Body of pancreas (tissue), 4 donors: ENCODE measurements around the gene HNRNPM.

ENCODE experiments used
- CTCF ChIP-seq, 7 experiments: fragments of 450-650 bp in 4 of 7; fragments of 200-600 bp in 3 of 7; sonication (generic) in 3 of 7; IDR thresholded peaks; one replicate each; pipeline ENCODE4 v1.5.1; 2016 to 2019; ENCODE audit warnings: antibody characterized with exemption in 7 of 7
- POLR2A ChIP-seq, 3 donors: fragments of 450-650 bp; IDR thresholded peaks; one replicate each; pipeline ENCODE4 v1.6.1; 2016; ENCODE audit warnings: antibody characterized with exemption in 3 of 3, mild to moderate bottlenecking in 2 of 3

- TF ChIP-seq POLR2A (IDR thresholded peaks at IDR 0.05) (no peak), CTCF (IDR thresholded peaks at IDR 0.05) (no peak)
These were observed 7.1 kb downstream of the HNRNPM start for GRCh38 chr19:8451885-8452284.
